ENCODE measurements around the gene NTRK3.

- TF ChIP-seq CTCF (conservative IDR thresholded peaks at IDR 0.05) (no peak), EZH2 (IDR thresholded peaks at IDR 0.05; ENCODE audit: low read depth) (no peak)
These were observed 236.9 kb downstream of the NTRK3 start for GRCh38 chr15:88019656-88020055.

Data from PC-9 (cell line).